Uterus (tissue), 2 donors: Measurements from ENCODE around the gene CTIF.

ENCODE experiments used
- POLR2A ChIP-seq, 2 donors: fragments of 450-650 bp; IDR thresholded peaks; one replicate each; pipeline ENCODE4 v1.6.1; 2016; ENCODE audit warnings: antibody characterized with exemption in 2 of 2, mild to moderate bottlenecking in 1 of 2, moderate library complexity in 1 of 2
- TF ChIP-seq, protein P1 (sequence below), 4 experiments: fragments of 200-600 bp in 2 of 4; fragments of 450-650 bp in 2 of 4; sonication (generic) in 2 of 4; IDR thresholded peaks; one replicate each; pipeline ENCODE4 v1.5.1; 2016 to 2019; ENCODE audit warnings: antibody characterized with exemption in 4 of 4, mild to moderate bottlenecking in 2 of 4, moderate library complexity in 1 of 4

- TF ChIP-seq, protein P1, sequence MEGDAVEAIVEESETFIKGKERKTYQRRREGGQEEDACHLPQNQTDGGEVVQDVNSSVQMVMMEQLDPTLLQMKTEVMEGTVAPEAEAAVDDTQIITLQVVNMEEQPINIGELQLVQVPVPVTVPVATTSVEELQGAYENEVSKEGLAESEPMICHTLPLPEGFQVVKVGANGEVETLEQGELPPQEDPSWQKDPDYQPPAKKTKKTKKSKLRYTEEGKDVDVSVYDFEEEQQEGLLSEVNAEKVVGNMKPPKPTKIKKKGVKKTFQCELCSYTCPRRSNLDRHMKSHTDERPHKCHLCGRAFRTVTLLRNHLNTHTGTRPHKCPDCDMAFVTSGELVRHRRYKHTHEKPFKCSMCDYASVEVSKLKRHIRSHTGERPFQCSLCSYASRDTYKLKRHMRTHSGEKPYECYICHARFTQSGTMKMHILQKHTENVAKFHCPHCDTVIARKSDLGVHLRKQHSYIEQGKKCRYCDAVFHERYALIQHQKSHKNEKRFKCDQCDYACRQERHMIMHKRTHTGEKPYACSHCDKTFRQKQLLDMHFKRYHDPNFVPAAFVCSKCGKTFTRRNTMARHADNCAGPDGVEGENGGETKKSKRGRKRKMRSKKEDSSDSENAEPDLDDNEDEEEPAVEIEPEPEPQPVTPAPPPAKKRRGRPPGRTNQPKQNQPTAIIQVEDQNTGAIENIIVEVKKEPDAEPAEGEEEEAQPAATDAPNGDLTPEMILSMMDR (IDR thresholded peaks at IDR 0.05) = no peak
- no peak for TF ChIP-seq POLR2A (IDR thresholded peaks at IDR 0.05)
Observed at GRCh38 chr18:48843596-48843995, 304.8 kb downstream of the CTIF start.
